HCT116 (cell line): ENCODE measurements around the gene CD59. TPM values are rescaled to one million over a fixed set of nuclear protein-coding genes. Genes with fewer than 3 reads are reported as not detected.

Experiments
- ATAC-seq: fragments of 200-7000 bp; cut with Tn5 transposase; 2 replicates; pipeline ENCODE4 v1.9.1; 2020; ENCODE audit warnings: mild to moderate bottlenecking, moderate library complexity
- BruUV-seq: library from RNA; stranded (reverse); fragments of 400-500 nt; replicated peaks from 2 replicates; lab custom pipeline; 2021; lab: Mats Ljungman, UMichigan
- CTCF ChIA-PET: fragments of 300-600 bp; sonication (Branson Sonifier 250); formaldehyde crosslinking; loops from one replicate; lab custom pipeline; 2021; ENCODE audit warnings: antibody characterized with exemption; lab: Charles Lee
- POLR2A ChIA-PET: fragments of 300-600, 350-600 bp; sonication (Branson Sonifier 250); formaldehyde crosslinking; loops from one replicate; lab custom pipeline; 2021; ENCODE audit warnings: antibody characterized with exemption; lab: Charles Lee
- RAD21 ChIA-PET, 2 experiments: fragments of 300-600 bp; sonication (Branson Sonifier 250); formaldehyde crosslinking; loops; one replicate each; lab custom pipeline; 2023; ENCODE audit warnings: low total read pairs in 2 of 2; ENCODE audit not compliant: uncharacterized antibody in 2 of 2, unreplicated experiment in 2 of 2, low non-redundant PET in 1 of 2; lab: Charles Lee
- DNase-seq: peaks from one replicate; pipeline ENCODE4 v3.0.0-alpha.2; 2010; ENCODE audit warnings: low read depth, low spot score
- H2AFZ ChIP-seq: fragments of 200-600 bp; shearing (Covaris generic), sonication (generic); 2 replicates; pipeline ENCODE4 v1.6.1; 2017; ENCODE audit warnings: low read depth, mixed run types, mixed read lengths, antibody characterized with exemption, low read length; ENCODE audit not compliant: poor library complexity, severe bottlenecking
- H3K27ac ChIP-seq: 2 replicates; pipeline ENCODE4 v1.5.1; 2012; ENCODE audit warnings: low read depth, low read length
- H3K27me3 ChIP-seq: fragments of 200-600 bp; sonication (generic); 2 replicates; pipeline ENCODE4 v1.6.1; 2016; ENCODE audit warnings: mixed run types, low read length, mixed read lengths; ENCODE audit not compliant: insufficient read depth
- H3K36me3 ChIP-seq, 2 experiments: fragments of 200-500 bp in 1 of 2; fragments of 200-600 bp in 1 of 2; sonication (Bioruptor generic) in 1 of 2; sonication (generic) in 1 of 2; 2 replicates each; pipeline versions ENCODE4 v1.5.1 to v1.6.1; 2014 to 2016; ENCODE audit warnings: low read length in 2 of 2, inconsistent platforms in 1 of 2, mixed read lengths in 1 of 2, mixed run types in 1 of 2; ENCODE audit not compliant: insufficient read depth in 2 of 2, control insufficient read depth in 1 of 2
- H3K4me1 ChIP-seq, 2 experiments: fragments of 200-600 bp in 1 of 2; sonication (generic) in 1 of 2; 2 replicates each; pipeline versions ENCODE4 v1.5.1 to v1.6.1; 2012 to 2017; ENCODE audit warnings: low read length in 2 of 2, inconsistent platforms in 1 of 2, mild to moderate bottlenecking in 1 of 2, mixed read lengths in 1 of 2, mixed run types in 1 of 2, moderate library complexity in 1 of 2; ENCODE audit not compliant: insufficient read depth in 2 of 2, control insufficient read depth in 1 of 2
- H3K4me2 ChIP-seq: fragments of 200-600 bp; sonication (generic); 2 replicates; pipeline ENCODE4 v1.6.1; 2017; ENCODE audit warnings: mixed run types, low read length, mixed read lengths
- H3K4me3 ChIP-seq, 2 experiments: fragments of 200-600 bp in 1 of 2; sonication (generic) in 1 of 2; replicated peaks in 1 of 2; 2 replicates each; pipeline ENCODE4 v1.5.1; 2011 to 2016; ENCODE audit warnings: low read length in 2 of 2, control low read depth in 1 of 2, low read depth in 1 of 2, mild to moderate bottlenecking in 1 of 2, mixed read lengths in 1 of 2, mixed run types in 1 of 2
- H3K79me2 ChIP-seq: fragments of 200-600 bp; sonication (generic); 2 replicates; pipeline ENCODE4 v1.6.1; 2017; ENCODE audit warnings: mild to moderate bottlenecking, mixed run types, low read length, moderate library complexity, mixed read lengths; ENCODE audit not compliant: insufficient read depth
- H3K9ac ChIP-seq: fragments of 200-600 bp; sonication (generic); 2 replicates; pipeline ENCODE4 v1.6.1; 2016; ENCODE audit warnings: low read length, mixed read lengths
- H3K9me2 ChIP-seq: fragments of 200-600 bp; sonication (generic), shearing (Covaris generic); 2 replicates; pipeline ENCODE4 v1.6.1; 2017; ENCODE audit warnings: mixed run types, mild to moderate bottlenecking, moderate library complexity; ENCODE audit not compliant: insufficient read depth
- H3K9me3 ChIP-seq, 2 experiments: fragments of 200-500 bp in 1 of 2; fragments of 200-600 bp in 1 of 2; sonication (Bioruptor generic) in 1 of 2; sonication (generic) in 1 of 2; 2 replicates each; pipeline ENCODE4 v1.6.1; 2014 to 2017; ENCODE audit warnings: low read length in 2 of 2, mixed read lengths in 2 of 2, inconsistent platforms in 1 of 2, low read depth in 1 of 2, mild to moderate bottlenecking in 1 of 2, mixed run types in 1 of 2, moderate library complexity in 1 of 2; ENCODE audit not compliant: control insufficient read depth in 1 of 2, insufficient read depth in 1 of 2
- H4K20me1 ChIP-seq: fragments of 200-600 bp; sonication (generic), shearing (Covaris generic); 2 replicates; pipeline ENCODE4 v1.6.1; 2017; ENCODE audit warnings: mixed run types, mild to moderate bottlenecking, moderate library complexity; ENCODE audit not compliant: insufficient read depth
- CBX3 ChIP-seq: IDR thresholded peaks from 2 replicates; pipeline ENCODE4 v1.6.1; 2012; ENCODE audit warnings: low read depth
- CEBPB ChIP-seq: IDR thresholded peaks from 2 replicates; pipeline ENCODE4 v1.6.1; 2012; ENCODE audit warnings: low read depth
- EGR1 ChIP-seq: IDR thresholded peaks from 2 replicates; pipeline ENCODE4 v1.6.1; 2012; ENCODE audit warnings: low read depth
- ELF1 ChIP-seq: IDR thresholded peaks from 2 replicates; pipeline ENCODE4 v1.6.1; 2012; ENCODE audit warnings: low read depth, borderline replicate concordance
- EZH2 ChIP-seq: fragments of 200-600 bp; sonication (generic); IDR thresholded peaks from 2 replicates; pipeline ENCODE4 v1.6.1; 2017; ENCODE audit warnings: antibody characterized with exemption, mixed run types
- EZH2phosphoT487 ChIP-seq: fragments of 200-600 bp; IDR thresholded peaks from 2 replicates; pipeline ENCODE4 v1.6.1; 2018; ENCODE audit warnings: antibody characterized with exemption, borderline replicate concordance
- FOSL1 ChIP-seq: IDR thresholded peaks from 2 replicates; pipeline ENCODE4 v1.6.1; 2012; ENCODE audit warnings: low read depth
- JUND ChIP-seq: IDR thresholded peaks from 2 replicates; pipeline ENCODE4 v1.6.1; 2012
- POLR2A ChIP-seq: IDR thresholded peaks from 2 replicates; pipeline ENCODE4 v1.7.0; 2011; ENCODE audit warnings: borderline replicate concordance; ENCODE audit not compliant: insufficient read depth, insufficient read length; ENCODE audit errors: extremely low read depth
- POLR2AphosphoS5 ChIP-seq: IDR thresholded peaks from 2 replicates; pipeline ENCODE4 v1.6.1; 2011; ENCODE audit warnings: mild to moderate bottlenecking, low read depth, low read length, moderate library complexity
- RAD21 ChIP-seq: IDR thresholded peaks from 2 replicates; pipeline ENCODE4 v1.6.1; 2012; ENCODE audit warnings: low read depth, mild to moderate bottlenecking
- SRF ChIP-seq: IDR thresholded peaks from 2 replicates; pipeline ENCODE4 v1.6.1; 2012; ENCODE audit warnings: low read depth
- TCF7L2 ChIP-seq: IDR thresholded peaks from 2 replicates; pipeline ENCODE4 v1.7.0; 2011; ENCODE audit warnings: borderline replicate concordance, inconsistent platforms; ENCODE audit not compliant: insufficient read depth, insufficient read length; ENCODE audit errors: extremely low read depth
- YY1 ChIP-seq: IDR thresholded peaks from 2 replicates; pipeline ENCODE4 v1.6.1; 2011; ENCODE audit warnings: low read length, low read depth, moderate library complexity, mild to moderate bottlenecking; ENCODE audit not compliant: insufficient replicate concordance; ENCODE audit errors: extremely low read depth
- ZFX ChIP-seq: fragments of 450-650 bp; IDR thresholded peaks from 2 replicates; pipeline ENCODE4 v1.6.1; 2017
- ZNF274 ChIP-seq: fragments of 200-500 bp; sonication (Bioruptor generic); IDR thresholded peaks from 2 replicates; pipeline ENCODE4 v1.6.1; 2014; ENCODE audit warnings: mild to moderate bottlenecking, low read depth, low read length, inconsistent platforms
- intact Hi-C: fragments of 100-400 bp; cut with micrococcal nuclease; formaldehyde crosslinking; loops from 2 replicates; pipeline ENCODE4 v1.10.0; 2022
- total RNA-seq: library from RNA; stranded (reverse); gene quantifications from one replicate; pipeline ENCODE4 v1.2.1, GENCODE V29; 2021; ENCODE audit not compliant: unreplicated experiment
- TF ChIP-seq, protein P1 (sequence below): IDR thresholded peaks from 2 replicates; pipeline ENCODE4 v1.6.1; 2012; ENCODE audit warnings: low read depth
- TF ChIP-seq, protein P2 (sequence below): IDR thresholded peaks from 2 replicates; pipeline ENCODE4 v1.6.1; 2011; ENCODE audit warnings: mild to moderate bottlenecking, low read length, moderate library complexity; ENCODE audit not compliant: insufficient replicate concordance; ENCODE audit errors: extremely low read depth
- TF ChIP-seq, protein P3 (sequence below): IDR thresholded peaks from 2 replicates; pipeline ENCODE4 v1.6.1; 2012
- TF ChIP-seq, protein P4 (sequence below), 3 experiments: fragments of 200-600 bp in 1 of 3; sonication (generic) in 1 of 3; IDR thresholded peaks in 2 of 3; conservative IDR thresholded peaks in 1 of 3; 2 replicates each; pipeline ENCODE4 v1.5.1; 2012 to 2017; ENCODE audit warnings: low read depth in 2 of 3, low read length in 2 of 3, antibody characterized with exemption in 1 of 3, borderline replicate concordance in 1 of 3, control low read depth in 1 of 3, mild to moderate bottlenecking in 1 of 3, mixed read lengths in 1 of 3, mixed run types in 1 of 3, moderate library complexity in 1 of 3; ENCODE audit not compliant: insufficient read depth in 1 of 3

CD59 gene
- total RNA-seq, 1 experiment from 2014 or later, result 122 TPM

DNA sequence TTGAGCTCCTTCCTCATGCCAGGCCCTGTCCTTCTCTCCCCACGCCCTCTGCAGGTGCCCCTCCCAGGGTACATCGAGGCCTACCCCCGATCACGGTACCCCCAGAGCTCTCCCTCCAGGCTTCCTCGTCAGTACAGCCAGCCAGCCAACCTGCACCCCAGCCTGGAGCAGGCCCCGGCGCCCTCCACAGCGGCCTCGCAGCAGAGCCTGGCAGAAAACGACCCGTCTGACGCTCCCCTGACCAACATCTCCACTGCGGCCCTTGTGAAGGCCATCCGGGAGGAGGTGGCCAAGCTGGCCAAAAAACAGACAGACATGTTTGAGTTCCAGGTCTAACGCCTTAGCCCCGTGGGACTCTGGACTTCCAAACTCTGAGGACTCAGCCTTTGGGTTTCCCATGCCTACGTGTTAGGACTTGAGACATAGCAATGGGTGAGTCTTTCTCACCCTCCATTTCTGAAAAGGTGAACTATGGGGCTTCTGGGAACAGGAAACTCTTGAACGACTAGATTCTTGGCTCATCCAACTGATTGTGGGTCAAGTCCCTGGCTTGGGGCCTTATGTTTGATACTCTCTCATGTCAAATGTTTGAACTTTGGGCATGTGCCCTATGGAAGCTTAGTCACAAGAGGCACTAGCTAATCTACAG lies 68.3 kb downstream of the CD59 start:
- H3K36me3 ChIP-seq, result no peaks in the 10 kb centered on the region
- H4K20me1 ChIP-seq, result no peaks in the 10 kb centered on the region
- peaks cover 0 to 14% of the 10 kb centered on the region in 2 experiments; a peak in 2 of 4 replicates for H3K4me1 ChIP-seq
- intact Hi-C loops, result no loop called here
- H3K9ac ChIP-seq, result no peak overlapping the region
- DNase-seq, result no peak
- H3K27ac ChIP-seq, result no peak overlapping the region
- no peak overlapping the region for H2AFZ ChIP-seq
- no peaks in the 10 kb centered on the region for H3K9me2 ChIP-seq
- no peak for ATAC-seq
- TF ChIP-seq JUND, result no peak
- TF ChIP-seq CEBPB, result no peak
- no peak for TF ChIP-seq FOSL1
- TF ChIP-seq, protein P1, sequence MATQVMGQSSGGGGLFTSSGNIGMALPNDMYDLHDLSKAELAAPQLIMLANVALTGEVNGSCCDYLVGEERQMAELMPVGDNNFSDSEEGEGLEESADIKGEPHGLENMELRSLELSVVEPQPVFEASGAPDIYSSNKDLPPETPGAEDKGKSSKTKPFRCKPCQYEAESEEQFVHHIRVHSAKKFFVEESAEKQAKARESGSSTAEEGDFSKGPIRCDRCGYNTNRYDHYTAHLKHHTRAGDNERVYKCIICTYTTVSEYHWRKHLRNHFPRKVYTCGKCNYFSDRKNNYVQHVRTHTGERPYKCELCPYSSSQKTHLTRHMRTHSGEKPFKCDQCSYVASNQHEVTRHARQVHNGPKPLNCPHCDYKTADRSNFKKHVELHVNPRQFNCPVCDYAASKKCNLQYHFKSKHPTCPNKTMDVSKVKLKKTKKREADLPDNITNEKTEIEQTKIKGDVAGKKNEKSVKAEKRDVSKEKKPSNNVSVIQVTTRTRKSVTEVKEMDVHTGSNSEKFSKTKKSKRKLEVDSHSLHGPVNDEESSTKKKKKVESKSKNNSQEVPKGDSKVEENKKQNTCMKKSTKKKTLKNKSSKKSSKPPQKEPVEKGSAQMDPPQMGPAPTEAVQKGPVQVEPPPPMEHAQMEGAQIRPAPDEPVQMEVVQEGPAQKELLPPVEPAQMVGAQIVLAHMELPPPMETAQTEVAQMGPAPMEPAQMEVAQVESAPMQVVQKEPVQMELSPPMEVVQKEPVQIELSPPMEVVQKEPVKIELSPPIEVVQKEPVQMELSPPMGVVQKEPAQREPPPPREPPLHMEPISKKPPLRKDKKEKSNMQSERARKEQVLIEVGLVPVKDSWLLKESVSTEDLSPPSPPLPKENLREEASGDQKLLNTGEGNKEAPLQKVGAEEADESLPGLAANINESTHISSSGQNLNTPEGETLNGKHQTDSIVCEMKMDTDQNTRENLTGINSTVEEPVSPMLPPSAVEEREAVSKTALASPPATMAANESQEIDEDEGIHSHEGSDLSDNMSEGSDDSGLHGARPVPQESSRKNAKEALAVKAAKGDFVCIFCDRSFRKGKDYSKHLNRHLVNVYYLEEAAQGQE, result no peak
- TF ChIP-seq, protein P2, sequence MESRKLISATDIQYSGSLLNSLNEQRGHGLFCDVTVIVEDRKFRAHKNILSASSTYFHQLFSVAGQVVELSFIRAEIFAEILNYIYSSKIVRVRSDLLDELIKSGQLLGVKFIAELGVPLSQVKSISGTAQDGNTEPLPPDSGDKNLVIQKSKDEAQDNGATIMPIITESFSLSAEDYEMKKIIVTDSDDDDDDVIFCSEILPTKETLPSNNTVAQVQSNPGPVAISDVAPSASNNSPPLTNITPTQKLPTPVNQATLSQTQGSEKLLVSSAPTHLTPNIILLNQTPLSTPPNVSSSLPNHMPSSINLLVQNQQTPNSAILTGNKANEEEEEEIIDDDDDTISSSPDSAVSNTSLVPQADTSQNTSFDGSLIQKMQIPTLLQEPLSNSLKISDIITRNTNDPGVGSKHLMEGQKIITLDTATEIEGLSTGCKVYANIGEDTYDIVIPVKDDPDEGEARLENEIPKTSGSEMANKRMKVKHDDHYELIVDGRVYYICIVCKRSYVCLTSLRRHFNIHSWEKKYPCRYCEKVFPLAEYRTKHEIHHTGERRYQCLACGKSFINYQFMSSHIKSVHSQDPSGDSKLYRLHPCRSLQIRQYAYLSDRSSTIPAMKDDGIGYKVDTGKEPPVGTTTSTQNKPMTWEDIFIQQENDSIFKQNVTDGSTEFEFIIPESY, result no peak
- no peak for TF ChIP-seq EZH2phosphoT487
- no peak for TF ChIP-seq ZNF274
- no peak for TF ChIP-seq CBX3
- TF ChIP-seq, protein P3, sequence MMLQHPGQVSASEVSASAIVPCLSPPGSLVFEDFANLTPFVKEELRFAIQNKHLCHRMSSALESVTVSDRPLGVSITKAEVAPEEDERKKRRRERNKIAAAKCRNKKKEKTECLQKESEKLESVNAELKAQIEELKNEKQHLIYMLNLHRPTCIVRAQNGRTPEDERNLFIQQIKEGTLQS, result no peak
- TF ChIP-seq ELF1, result no peak
- no peak for TF ChIP-seq ZFX
- TF ChIP-seq RAD21, result no peak
- no peak for TF ChIP-seq SRF
- TF ChIP-seq TCF7L2, result no peak
- no peak for TF ChIP-seq EGR1
- no peak for TF ChIP-seq EZH2
- TF ChIP-seq POLR2AphosphoS5, result no peak
- no peak for TF ChIP-seq POLR2A
- no peak for TF ChIP-seq YY1
- TF ChIP-seq, protein P4, sequence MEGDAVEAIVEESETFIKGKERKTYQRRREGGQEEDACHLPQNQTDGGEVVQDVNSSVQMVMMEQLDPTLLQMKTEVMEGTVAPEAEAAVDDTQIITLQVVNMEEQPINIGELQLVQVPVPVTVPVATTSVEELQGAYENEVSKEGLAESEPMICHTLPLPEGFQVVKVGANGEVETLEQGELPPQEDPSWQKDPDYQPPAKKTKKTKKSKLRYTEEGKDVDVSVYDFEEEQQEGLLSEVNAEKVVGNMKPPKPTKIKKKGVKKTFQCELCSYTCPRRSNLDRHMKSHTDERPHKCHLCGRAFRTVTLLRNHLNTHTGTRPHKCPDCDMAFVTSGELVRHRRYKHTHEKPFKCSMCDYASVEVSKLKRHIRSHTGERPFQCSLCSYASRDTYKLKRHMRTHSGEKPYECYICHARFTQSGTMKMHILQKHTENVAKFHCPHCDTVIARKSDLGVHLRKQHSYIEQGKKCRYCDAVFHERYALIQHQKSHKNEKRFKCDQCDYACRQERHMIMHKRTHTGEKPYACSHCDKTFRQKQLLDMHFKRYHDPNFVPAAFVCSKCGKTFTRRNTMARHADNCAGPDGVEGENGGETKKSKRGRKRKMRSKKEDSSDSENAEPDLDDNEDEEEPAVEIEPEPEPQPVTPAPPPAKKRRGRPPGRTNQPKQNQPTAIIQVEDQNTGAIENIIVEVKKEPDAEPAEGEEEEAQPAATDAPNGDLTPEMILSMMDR (IDR thresholded peaks at IDR 0.05 in 2 of 3, conservative IDR thresholded peaks at IDR 0.05 in 1 of 3; ENCODE audit: borderline replicate concordance in 1 of 3, insufficient read depth in 1 of 3, low read depth in 2 of 3, low read length in 2 of 3), result no peak
- no peaks in the 10 kb centered on the region for H3K79me2 ChIP-seq
- no peaks in the 10 kb centered on the region for H3K9me3 ChIP-seq
- POLR2A ChIA-PET, result no interaction called here
- no peak overlapping the region for H3K4me3 ChIP-seq
- H3K4me2 ChIP-seq, result no peak overlapping the region
- CTCF ChIA-PET, result no interaction called here
- RAD21 ChIA-PET, result no interaction called here
- BruUV-seq, result no TSS peak
- no peaks in the 10 kb centered on the region for H3K27me3 ChIP-seq
